NB4 (cell line): ENCODE data around the gene PHLDB1.

Experiments
- DNase-seq: peaks from one replicate; pipeline ENCODE4 v3.0.0; 2010; ENCODE audit warnings: low read depth
- H3K4me3 ChIP-seq: one replicate; pipeline ENCODE4 v1.5.1; 2011; ENCODE audit warnings: mild to moderate bottlenecking, low read depth, low read length, moderate library complexity
- MYC ChIP-seq: IDR thresholded peaks from 2 replicates; pipeline ENCODE4 v1.6.1; 2011; ENCODE audit warnings: low read depth, low read length
- POLR2A ChIP-seq: IDR thresholded peaks from 2 replicates; pipeline ENCODE4 v1.6.1; 2011; ENCODE audit warnings: mild to moderate bottlenecking; ENCODE audit not compliant: insufficient read length; ENCODE audit errors: extremely low read depth
- TF ChIP-seq, protein P1 (sequence below): IDR thresholded peaks from 2 replicates; pipeline ENCODE4 v1.6.1; 2011; ENCODE audit warnings: low read depth, low read length
- TF ChIP-seq, protein P2 (sequence below): IDR thresholded peaks from one replicate; pipeline ENCODE4 v1.5.1; 2012; ENCODE audit warnings: low read depth, low read length

Gene PHLDB1

DNA sequence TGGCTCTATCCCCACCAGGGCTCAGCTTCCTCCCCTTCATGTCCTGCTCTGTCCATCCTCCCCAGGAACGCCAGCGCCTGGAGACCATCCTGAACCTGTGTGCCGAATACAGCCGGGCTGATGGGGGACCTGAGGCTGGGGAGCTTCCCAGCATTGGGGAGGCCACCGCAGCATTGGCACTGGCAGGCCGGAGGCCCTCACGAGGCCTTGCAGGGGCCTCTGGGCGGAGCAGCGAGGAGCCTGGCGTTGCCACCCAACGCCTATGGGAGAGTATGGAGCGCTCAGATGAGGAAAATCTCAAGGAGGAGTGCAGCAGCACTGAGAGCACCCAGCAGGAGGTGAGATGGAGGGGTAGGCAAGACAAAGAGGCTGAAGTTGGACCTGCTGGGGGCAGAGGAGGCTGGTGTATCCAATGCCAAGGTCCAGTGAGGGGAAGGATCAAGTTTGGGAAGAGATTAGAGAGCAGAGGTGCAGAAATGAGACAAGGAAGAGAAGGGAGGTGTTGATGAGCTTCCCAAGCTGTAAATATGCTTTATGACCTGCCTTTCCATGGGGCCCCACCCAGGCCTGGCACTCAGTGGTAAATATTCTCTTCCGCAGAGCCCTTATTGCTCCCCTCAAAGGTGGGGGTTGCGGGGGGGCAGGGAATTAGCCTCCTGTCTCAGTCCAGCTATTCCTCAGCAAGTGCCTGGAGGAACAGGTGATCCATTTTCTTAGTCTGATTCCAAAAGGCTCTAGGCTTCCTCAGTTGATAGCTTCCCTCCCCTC is 23.9 kb downstream of the PHLDB1 start:
- TF ChIP-seq, protein P1, sequence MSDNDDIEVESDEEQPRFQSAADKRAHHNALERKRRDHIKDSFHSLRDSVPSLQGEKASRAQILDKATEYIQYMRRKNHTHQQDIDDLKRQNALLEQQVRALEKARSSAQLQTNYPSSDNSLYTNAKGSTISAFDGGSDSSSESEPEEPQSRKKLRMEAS: no peak
- no peak for TF ChIP-seq MYC
- TF ChIP-seq POLR2A: no peak
- TF ChIP-seq, protein P2, sequence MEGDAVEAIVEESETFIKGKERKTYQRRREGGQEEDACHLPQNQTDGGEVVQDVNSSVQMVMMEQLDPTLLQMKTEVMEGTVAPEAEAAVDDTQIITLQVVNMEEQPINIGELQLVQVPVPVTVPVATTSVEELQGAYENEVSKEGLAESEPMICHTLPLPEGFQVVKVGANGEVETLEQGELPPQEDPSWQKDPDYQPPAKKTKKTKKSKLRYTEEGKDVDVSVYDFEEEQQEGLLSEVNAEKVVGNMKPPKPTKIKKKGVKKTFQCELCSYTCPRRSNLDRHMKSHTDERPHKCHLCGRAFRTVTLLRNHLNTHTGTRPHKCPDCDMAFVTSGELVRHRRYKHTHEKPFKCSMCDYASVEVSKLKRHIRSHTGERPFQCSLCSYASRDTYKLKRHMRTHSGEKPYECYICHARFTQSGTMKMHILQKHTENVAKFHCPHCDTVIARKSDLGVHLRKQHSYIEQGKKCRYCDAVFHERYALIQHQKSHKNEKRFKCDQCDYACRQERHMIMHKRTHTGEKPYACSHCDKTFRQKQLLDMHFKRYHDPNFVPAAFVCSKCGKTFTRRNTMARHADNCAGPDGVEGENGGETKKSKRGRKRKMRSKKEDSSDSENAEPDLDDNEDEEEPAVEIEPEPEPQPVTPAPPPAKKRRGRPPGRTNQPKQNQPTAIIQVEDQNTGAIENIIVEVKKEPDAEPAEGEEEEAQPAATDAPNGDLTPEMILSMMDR: no peak
- DNase-seq: no peak
- no peak overlapping the region for H3K4me3 ChIP-seq

DNA sequence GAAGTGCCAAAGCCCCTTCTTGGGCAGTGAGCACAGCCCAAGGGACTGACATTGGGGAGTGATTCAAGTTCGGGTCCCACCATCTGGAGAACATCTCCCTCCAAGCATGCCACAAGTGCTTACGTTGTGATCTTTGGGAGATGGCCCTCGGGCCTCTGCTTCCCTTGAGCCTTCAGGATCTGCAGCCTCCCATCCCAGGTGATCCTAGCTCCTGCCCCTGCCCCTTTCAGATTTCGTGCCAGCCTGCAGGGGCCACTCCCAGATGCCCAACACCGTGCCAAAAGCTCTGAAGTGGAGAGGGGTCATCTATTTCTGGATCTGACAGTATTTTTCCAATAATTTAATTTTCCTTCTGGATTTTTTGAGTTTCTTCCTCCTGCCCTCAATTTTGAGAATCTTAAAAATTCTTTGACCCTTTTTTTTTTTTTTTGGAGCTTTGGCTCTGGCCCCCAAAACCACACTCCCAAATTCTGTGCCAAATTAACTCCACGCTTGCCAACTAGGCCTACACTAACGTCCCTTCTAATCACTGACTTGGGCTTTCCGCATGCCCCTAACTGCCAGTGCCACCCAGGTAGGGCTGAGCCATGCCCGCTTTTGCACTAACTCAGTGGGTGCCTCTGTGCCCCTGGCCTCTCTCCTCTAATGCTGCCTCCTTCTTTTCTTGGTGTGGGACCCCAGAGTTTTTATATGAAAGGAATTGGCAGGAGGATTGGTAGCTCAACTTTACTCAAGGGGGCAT is 25.3 kb downstream of the PHLDB1 start:
- H3K4me3 ChIP-seq: no peak overlapping the region
- no peak for DNase-seq
- TF ChIP-seq, protein P1: no peak
- TF ChIP-seq, protein P2: no peak
- no peak for TF ChIP-seq MYC
- TF ChIP-seq POLR2A: no peak

DNA sequence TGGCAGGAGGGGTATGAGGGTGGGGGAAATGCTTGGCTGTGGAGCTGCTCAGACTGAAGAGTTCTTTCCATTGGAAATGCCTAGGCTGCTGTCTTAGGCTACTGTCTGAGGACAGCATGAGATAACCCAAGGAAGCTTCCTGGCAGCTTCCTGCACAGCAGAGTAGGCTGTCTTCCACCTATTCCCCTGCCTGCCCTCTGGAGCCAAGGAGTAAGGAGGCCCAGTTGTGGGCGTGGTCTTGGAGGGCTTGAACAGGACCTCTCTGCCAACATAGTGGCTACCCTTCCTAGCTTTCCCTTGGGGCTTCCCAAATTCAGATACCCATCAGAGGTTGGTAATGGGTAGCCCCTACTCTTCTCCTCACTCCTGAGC is 25.9 kb downstream of the PHLDB1 start:
- no peak for DNase-seq
- no peak for TF ChIP-seq POLR2A
- TF ChIP-seq, protein P2: no peak
- no peak for TF ChIP-seq MYC
- TF ChIP-seq, protein P1: no peak
- H3K4me3 ChIP-seq: no peak overlapping the region

DNA sequence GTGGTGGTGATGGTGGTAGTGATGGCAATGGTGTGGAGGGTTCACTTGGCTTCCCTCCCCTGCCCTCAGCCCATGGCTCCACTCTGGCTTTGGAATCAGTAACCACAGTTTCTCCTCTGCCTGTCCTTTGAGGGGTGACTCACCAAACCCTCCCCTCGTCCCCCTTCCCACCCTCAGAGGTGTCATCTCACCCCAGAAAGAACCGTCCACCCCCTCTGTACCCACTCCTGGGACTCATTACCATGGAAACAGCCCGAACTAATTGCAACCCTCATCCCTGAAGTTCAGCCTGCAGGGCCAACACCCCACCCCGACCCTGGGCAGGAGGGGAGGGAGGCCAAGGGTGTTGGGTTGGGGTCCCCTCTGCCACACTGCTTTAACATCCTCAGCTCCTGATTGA is 26.6 kb downstream of the PHLDB1 start:
- DNase-seq: no peak
- no peak overlapping the region for H3K4me3 ChIP-seq
- TF ChIP-seq, protein P2: no peak
- TF ChIP-seq, protein P1: no peak
- no peak for TF ChIP-seq MYC
- TF ChIP-seq POLR2A: no peak

DNA sequence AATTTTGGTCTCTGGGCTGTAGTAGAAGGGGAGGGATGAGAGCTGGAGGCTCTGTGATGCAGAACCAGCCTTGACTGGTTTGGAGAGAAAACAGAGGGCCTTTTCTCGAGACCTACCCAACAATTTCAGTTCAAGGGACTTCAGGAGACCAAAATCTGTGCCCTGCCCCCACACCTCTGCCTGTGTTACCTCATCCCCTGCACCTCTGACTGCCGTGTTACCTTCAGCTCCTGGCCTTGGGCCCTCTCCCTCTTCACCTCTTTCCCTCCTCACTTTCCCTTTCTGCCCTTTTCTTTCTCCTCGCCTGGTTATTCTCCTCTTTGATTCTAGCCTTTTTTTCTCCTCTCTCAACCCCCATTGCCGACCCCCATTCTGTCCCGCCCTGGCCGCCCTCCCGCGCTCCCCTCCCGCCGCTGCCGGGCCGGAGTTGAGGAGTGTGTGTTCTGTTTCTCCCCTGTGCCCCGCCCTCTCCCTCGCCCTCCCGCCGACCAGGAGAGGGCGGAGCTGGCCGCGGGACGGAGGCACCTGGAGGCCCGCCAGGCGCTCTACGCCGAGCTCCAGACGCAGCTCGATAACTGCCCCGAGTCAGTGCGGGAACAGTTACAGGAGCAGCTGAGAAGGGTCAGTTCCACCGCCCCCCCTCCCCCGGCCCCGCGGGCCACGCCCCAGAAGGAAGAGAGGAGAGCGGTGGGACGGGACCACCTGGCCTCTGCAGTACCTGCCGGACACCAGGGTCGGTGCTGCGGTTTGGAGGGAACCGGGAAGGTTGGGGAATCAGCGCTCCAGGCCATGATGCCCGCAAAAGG is 27.2 kb downstream of the PHLDB1 start:
- DNase-seq: no peak
- H3K4me3 ChIP-seq: no peak overlapping the region
- TF ChIP-seq, protein P2: no peak
- TF ChIP-seq, protein P1: no peak
- TF ChIP-seq MYC (no peak), POLR2A (no peak)
